Endothelial cell of umbilical vein (primary cell): Measurements from ENCODE around the gene SPOUT1. TPM values are rescaled to one million over a fixed set of nuclear protein-coding genes. Genes with fewer than 3 reads are reported as not detected.
"Not testable (repeated sequence)": the region's sequence is repeated elsewhere in the genome, so short reads cannot be mapped to it uniquely, and the experiment has no call there.

Experiments
- BruUV-seq: library from RNA; stranded (reverse); fragments of 400-500 nt; replicated peaks from 2 replicates; lab custom pipeline; 2021; lab: Mats Ljungman, UMichigan
- CTCF ChIA-PET: fragments of 300-600, 350-600 bp; sonication (Branson Sonifier 250); formaldehyde crosslinking; loops from one replicate; lab custom pipeline; 2021; ENCODE audit warnings: antibody characterized with exemption, inconsistent platforms; lab: Charles Lee
- POLR2A ChIA-PET: fragments of 300-600, 350-600 bp; sonication (Branson Sonifier 250); formaldehyde crosslinking; loops from one replicate; lab custom pipeline; 2021; ENCODE audit warnings: antibody characterized with exemption, inconsistent platforms; lab: Charles Lee
- DNase-seq: peaks from one replicate; pipeline ENCODE4 v3.0.0-alpha.2; 2011; ENCODE audit warnings: low read depth, low spot score
- FAIRE-seq: peaks from 2 replicates; lab custom pipeline; 2011; peaks lifted over from hg19 to GRCh38; lab: Jason Lieb, UNC
- H2AFZ ChIP-seq: 2 replicates; pipeline ENCODE4 v1.6.0; 2012; ENCODE audit warnings: low read depth, low read length, control low read depth, inconsistent platforms
- H3K27ac ChIP-seq: 2 replicates; pipeline ENCODE4 v1.5.1; 2011; ENCODE audit warnings: low read depth, mild to moderate bottlenecking, control low read depth, low read length, moderate library complexity; ENCODE audit not compliant: insufficient read depth
- H3K27me3 ChIP-seq, 2 experiments: 2 replicates each; pipeline versions ENCODE4 v1.6.0 to v1.6.1; 2011; ENCODE audit warnings: low read length in 2 of 2, mixed read lengths in 1 of 2; ENCODE audit not compliant: control insufficient read depth in 2 of 2, insufficient read depth in 2 of 2
- H3K36me3 ChIP-seq, 2 experiments: 2 replicates in 1 of 2; 3 replicates in 1 of 2; pipeline ENCODE4 v1.5.1; 2011; ENCODE audit warnings: low read length in 2 of 2, mild to moderate bottlenecking in 1 of 2, moderate library complexity in 1 of 2; ENCODE audit not compliant: control insufficient read depth in 2 of 2, insufficient read depth in 2 of 2; ENCODE audit errors: extremely low read depth in 1 of 2
- H3K4me1 ChIP-seq: 3 replicates; pipeline ENCODE4 v1.5.1; 2011; ENCODE audit warnings: mild to moderate bottlenecking, low read length; ENCODE audit not compliant: control insufficient read depth, insufficient read depth; ENCODE audit errors: extremely low read depth
- H3K4me2 ChIP-seq: 2 replicates; pipeline ENCODE4 v1.6.1; 2011; ENCODE audit warnings: low read length, control low read depth, mixed read lengths; ENCODE audit not compliant: insufficient read depth
- H3K4me3 ChIP-seq, 3 experiments: fragments of 200-600 bp in 1 of 3; sonication (generic), shearing (Covaris generic) in 1 of 3; replicated peaks in 1 of 3; 2 replicates each; pipeline ENCODE4 v1.5.1; 2011 to 2016; ENCODE audit warnings: control low read depth in 3 of 3, low read length in 3 of 3, mild to moderate bottlenecking in 2 of 3, inconsistent platforms in 1 of 3, low read depth in 1 of 3, moderate library complexity in 1 of 3; ENCODE audit not compliant: insufficient read depth in 1 of 3
- H3K79me2 ChIP-seq: 2 replicates; pipeline ENCODE4 v1.6.0; 2012; ENCODE audit warnings: low read length, inconsistent platforms; ENCODE audit not compliant: control insufficient read depth, insufficient read depth
- H3K9ac ChIP-seq: replicated peaks from 2 replicates; pipeline ENCODE3; 2011; ENCODE audit warnings: low read length, control low read depth; ENCODE audit not compliant: insufficient read depth; ENCODE audit errors: extremely low read depth
- H3K9me1 ChIP-seq: replicated peaks from 3 replicates; pipeline ENCODE4 v1.6.0; 2011; ENCODE audit warnings: mild to moderate bottlenecking, low read length; ENCODE audit not compliant: control insufficient read depth, insufficient read depth; ENCODE audit errors: extremely low read depth
- H3K9me3 ChIP-seq: replicated peaks from 2 replicates; pipeline ENCODE4 v1.5.1; 2012; ENCODE audit warnings: low read length, inconsistent platforms; ENCODE audit not compliant: control insufficient read depth, insufficient read depth
- H4K20me1 ChIP-seq: replicated peaks from 2 replicates; pipeline ENCODE3; 2011; ENCODE audit warnings: mild to moderate bottlenecking, low read length; ENCODE audit not compliant: control insufficient read depth, insufficient read depth; ENCODE audit errors: extremely low read depth
- dilution Hi-C: fragments of 300-500 bp; cut with MboI; formaldehyde crosslinking; loops from one replicate; pipeline ENCODE4 v1.15.0; 2019; ENCODE audit warnings: low sequenced_read_pairs; ENCODE audit not compliant: extremely low pct_ligation_motif_present
- intact Hi-C: fragments of 100-400 bp; cut with micrococcal nuclease; formaldehyde crosslinking; loops from one replicate; pipeline ENCODE4 v1.10.0; 2022
- polyA plus RNA-seq, 4 experiments: library from polyadenylated mRNA; depleted of rRNA in 3 of 4; stranded (reverse) in 3 of 4; unstranded in 1 of 4; fragments of >200 nt; gene quantifications; 2 replicates each; pipeline versions ENCODE4 v1.2.1 to v1.2.3, GENCODE V29; 2011 to 2012; ENCODE audit warnings: missing spikeins in 1 of 4
- total RNA-seq: library from RNA; stranded (reverse); gene quantifications from 2 replicates; pipeline ENCODE4 v1.2.3, GENCODE V29; 2021
- TF ChIP-seq, protein P1 (sequence below), 2 donors: IDR thresholded peaks; 1 replicate in 1 of 2; 2 replicates in 1 of 2; pipeline ENCODE4 v1.5.1; 2011; ENCODE audit warnings: low read length in 2 of 2, mild to moderate bottlenecking in 2 of 2, moderate library complexity in 2 of 2, control low read depth in 1 of 2, inconsistent platforms in 1 of 2, low read depth in 1 of 2; ENCODE audit not compliant: insufficient read depth in 1 of 2; ENCODE audit errors: extremely low read depth in 1 of 2

Gene SPOUT1
- total and polyA plus RNA-seq, 2 donors (not counting 3 experiments of a cell fraction or from before 2014, with no cell fraction given): 50.4 to 51.6 TPM

DNA sequence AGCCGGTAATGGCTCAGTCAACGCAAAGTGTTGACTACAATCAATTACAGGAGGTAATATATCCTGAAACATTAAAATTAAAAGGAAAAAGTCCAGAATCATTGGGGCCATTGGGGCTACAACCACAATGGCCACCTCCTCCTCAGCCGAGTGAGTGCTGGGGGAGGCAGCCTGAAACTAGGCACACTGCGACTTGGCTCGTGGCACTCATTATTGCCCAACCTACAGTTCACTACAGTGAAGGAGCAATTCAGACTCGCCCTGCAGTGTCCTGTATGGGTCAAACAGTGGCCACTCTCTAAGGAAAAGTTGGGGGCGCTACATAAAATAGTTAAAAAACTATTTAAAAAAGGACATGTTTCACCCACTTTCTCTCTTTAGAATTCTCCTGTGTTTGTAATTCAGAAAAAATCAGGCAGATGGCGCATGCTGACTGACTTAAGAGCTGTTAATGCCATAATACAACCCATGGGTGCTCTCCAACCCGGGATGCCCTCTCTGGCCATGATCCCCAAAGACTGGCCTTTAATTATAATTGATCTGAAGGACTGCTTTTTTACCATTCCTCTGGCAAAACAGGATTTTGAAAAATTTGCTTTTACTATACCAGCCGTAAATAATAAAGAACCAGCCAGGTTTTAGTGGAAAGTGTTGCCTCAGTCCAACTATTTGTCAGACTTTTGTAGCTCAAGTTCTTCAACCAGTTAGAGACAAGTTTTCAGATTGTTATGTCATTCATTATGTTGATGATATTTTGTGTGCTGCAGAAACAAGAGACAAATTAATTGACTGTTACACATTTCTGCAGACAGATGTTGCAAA is 22.4 kb upstream of the SPOUT1 start:
- dilution Hi-C loops, H4K20me1 ChIP-seq, H3K79me2 ChIP-seq, H3K27me3 ChIP-seq, H2AFZ ChIP-seq, H3K9ac ChIP-seq, H3K27ac ChIP-seq, H3K36me3 ChIP-seq, H3K4me3 ChIP-seq, H3K4me2 ChIP-seq, BruUV-seq, H3K9me1 ChIP-seq, H3K9me3 ChIP-seq, H3K4me1 ChIP-seq: not testable (repeated sequence)
- peak; percentile 31 for DNase-seq
- CTCF ChIA-PET: interaction anchor here (0.7 to 3.2 kb wide), 13 partner anchors 10 to 280 kb away, joined by 3 to 30 read pairs (median 3); partner anchors contain the start of genes SH3GLB2 and SPOUT1
- TF ChIP-seq, protein P1, sequence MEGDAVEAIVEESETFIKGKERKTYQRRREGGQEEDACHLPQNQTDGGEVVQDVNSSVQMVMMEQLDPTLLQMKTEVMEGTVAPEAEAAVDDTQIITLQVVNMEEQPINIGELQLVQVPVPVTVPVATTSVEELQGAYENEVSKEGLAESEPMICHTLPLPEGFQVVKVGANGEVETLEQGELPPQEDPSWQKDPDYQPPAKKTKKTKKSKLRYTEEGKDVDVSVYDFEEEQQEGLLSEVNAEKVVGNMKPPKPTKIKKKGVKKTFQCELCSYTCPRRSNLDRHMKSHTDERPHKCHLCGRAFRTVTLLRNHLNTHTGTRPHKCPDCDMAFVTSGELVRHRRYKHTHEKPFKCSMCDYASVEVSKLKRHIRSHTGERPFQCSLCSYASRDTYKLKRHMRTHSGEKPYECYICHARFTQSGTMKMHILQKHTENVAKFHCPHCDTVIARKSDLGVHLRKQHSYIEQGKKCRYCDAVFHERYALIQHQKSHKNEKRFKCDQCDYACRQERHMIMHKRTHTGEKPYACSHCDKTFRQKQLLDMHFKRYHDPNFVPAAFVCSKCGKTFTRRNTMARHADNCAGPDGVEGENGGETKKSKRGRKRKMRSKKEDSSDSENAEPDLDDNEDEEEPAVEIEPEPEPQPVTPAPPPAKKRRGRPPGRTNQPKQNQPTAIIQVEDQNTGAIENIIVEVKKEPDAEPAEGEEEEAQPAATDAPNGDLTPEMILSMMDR (IDR thresholded peaks at IDR 0.05; ENCODE audit: extremely low read depth in 1 of 2, insufficient read depth in 1 of 2, low read depth in 1 of 2, low read length in 2 of 2): peak in 1 of 2 donors; percentile 28
- FAIRE-seq: peak; percentile 83
- intact Hi-C loops: loop anchor here (2.0 kb wide), 1 partner anchor 177 kb away; the partner anchor contains the start of gene SH3GLB2
- POLR2A ChIA-PET: interaction anchor here (0.7 kb wide), 1 partner anchor 136 kb away, joined by 4 read pairs; no protein-coding TSS in a partner anchor

DNA sequence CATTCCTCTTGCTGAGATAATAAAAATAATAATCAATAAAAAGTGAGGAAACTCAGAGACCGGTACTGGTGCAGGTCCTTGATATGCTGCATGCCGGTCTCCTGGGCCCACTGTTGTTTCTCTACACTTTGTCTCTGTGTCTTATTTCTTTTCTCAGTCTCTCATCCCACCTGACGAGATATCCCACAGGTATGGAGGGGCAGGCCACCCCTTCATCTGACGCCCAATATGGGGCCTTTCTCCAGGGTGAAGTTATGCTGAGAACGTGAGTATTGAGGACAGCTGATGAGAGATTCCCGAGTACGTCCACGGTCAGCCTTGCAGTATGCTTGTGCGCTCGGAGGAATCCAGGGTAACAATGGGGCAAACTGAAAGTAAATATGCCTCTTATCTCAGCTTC is 21.4 kb upstream of the SPOUT1 start:
- H3K4me1 ChIP-seq, H3K9me3 ChIP-seq, H3K9ac ChIP-seq, H3K4me3 ChIP-seq, dilution Hi-C loops, H4K20me1 ChIP-seq, intact Hi-C loops, H3K79me2 ChIP-seq, H2AFZ ChIP-seq, H3K9me1 ChIP-seq, H3K4me2 ChIP-seq, H3K27ac ChIP-seq, DNase-seq, H3K36me3 ChIP-seq, FAIRE-seq, H3K27me3 ChIP-seq, BruUV-seq, POLR2A ChIA-PET: not testable (repeated sequence)
- CTCF ChIA-PET: interaction anchor here (1.7 kb wide), 1 partner anchor 155 kb away, joined by 12 read pairs; no protein-coding TSS in a partner anchor
